Measurements from ENCODE around the gene RNF144B. TPM values are rescaled to one million over a fixed set of nuclear protein-coding genes. Genes with fewer than 3 reads are reported as not detected.

RNF144B gene
- total RNA-seq, 1 experiment from 2014 or later = 0.20 TPM

DNA sequence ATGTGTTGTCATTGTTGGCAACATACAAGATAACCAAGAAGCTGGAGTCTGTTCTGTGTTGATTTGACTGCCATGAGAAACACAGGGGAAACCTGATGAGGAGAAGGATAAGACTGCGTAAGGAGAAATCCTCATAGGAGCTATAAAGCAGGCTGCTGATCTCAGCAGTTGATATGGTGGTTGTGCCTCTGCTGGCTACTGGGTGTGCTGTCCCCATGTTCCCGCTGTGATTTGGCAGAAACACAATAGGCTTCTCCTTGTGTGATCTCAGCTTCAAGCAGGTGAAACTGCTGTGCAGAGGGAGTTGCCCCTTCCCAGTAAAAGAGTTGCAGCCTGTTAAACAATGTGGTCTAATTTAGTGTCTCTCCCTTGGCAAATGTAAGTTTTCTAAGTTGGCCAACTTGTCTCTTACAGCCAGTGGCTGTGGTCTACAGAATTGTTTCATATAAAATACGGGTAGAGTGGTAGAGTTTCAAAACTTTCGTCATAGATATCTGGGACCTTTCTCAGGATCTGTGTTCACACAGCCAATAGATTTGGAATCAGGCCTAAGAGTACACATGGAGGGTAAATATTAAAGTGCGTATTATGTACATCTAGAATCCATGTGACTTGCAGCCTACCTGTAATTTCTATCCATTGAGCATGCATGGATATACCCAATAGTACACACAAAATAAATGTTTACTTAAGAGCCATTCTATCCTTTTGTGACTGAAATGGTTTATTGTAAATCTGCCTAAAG lies 78.4 kb downstream of the RNF144B start:
- Histone ChIP-seq H3K36me3 (no peaks in the 10 kb centered on the region), H3K27ac (no peak overlapping the region), H3K9me3 (replicated peaks) (no peaks in the 10 kb centered on the region), H3K4me1 (no peaks in the 10 kb centered on the region), H3K27me3 (no peaks in the 10 kb centered on the region), H3K4me3 (no peak overlapping the region)
- no peak for DNase-seq

- no peaks in the 10 kb centered on the region for H3K9me3 ChIP-seq (replicated peaks)
These were observed 80.8 kb downstream of the RNF144B start for GRCh38 chr6:18467741-18468502.

DNA sequence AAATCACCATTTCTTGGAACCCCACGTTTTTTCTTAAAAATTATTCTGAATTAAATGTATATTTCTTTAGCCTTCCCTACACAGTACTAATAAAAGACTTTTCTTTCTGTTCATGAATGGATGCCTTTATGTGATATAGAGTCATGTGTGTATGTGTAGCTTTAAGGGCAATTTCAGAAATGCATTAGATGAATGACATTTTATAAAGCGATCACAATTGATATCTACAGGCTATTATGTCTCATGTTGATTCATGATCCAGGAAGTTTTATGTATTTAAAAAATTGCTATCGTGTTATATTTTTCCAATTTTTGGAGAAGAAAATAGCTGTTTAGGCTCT lies 81.3 kb downstream of the RNF144B start:
- Histone ChIP-seq H3K4me3 (no peak overlapping the region), H3K27me3 (no peaks in the 10 kb centered on the region), H3K27ac (no peak overlapping the region), H3K4me1 (no peaks in the 10 kb centered on the region), H3K9me3 (replicated peaks) (no peaks in the 10 kb centered on the region), H3K36me3 (no peaks in the 10 kb centered on the region)
- no peak for DNase-seq

More at GRCh38 chr6:18467741-18468502, 80.8 kb downstream of the RNF144B start:
- Histone ChIP-seq H3K36me3 (no peaks in the 10 kb centered on the region), H3K4me1 (no peaks in the 10 kb centered on the region), H3K27me3 (no peaks in the 10 kb centered on the region), H3K27ac (no peak overlapping the region), H3K4me3 (no peak overlapping the region)
- no peak for DNase-seq

DNA sequence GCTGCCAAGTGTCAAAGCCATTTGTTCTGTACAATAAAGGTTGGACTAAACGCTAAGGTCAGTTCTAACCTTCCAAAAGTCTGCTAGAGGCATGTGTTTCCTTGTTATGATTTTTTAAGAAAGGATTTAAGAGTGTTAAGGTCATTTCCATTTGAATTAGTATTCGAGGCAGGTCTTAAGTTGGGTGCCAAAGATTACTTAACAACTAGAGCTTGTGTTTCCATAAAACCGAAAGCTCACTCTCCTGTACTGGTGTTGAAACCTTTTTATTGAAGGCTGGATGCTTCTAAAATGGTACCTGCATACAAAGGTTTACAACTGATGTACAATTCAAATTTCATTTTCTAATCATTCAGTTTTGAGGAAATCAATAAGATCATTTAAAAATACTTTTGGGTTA lies 82.4 kb downstream of the RNF144B start:
- DNase-seq = no peak
- H3K27me3 ChIP-seq = no peaks in the 10 kb centered on the region
- H3K4me1 ChIP-seq = no peaks in the 10 kb centered on the region
- H3K4me3 ChIP-seq = no peak overlapping the region
- H3K36me3 ChIP-seq = no peaks in the 10 kb centered on the region
- H3K9me3 ChIP-seq (replicated peaks) = no peaks in the 10 kb centered on the region
- no peak overlapping the region for H3K27ac ChIP-seq

GRCh38 chr6:18471232-18471964 lies 84.2 kb downstream of the RNF144B start:
- Histone ChIP-seq H3K36me3 (no peaks in the 10 kb centered on the region), H3K27ac (no peak overlapping the region), H3K9me3 (replicated peaks) (no peaks in the 10 kb centered on the region), H3K4me3 (no peak overlapping the region), H3K27me3 (no peaks in the 10 kb centered on the region), H3K4me1 (no peaks in the 10 kb centered on the region)
- DNase-seq = no peak

DNA sequence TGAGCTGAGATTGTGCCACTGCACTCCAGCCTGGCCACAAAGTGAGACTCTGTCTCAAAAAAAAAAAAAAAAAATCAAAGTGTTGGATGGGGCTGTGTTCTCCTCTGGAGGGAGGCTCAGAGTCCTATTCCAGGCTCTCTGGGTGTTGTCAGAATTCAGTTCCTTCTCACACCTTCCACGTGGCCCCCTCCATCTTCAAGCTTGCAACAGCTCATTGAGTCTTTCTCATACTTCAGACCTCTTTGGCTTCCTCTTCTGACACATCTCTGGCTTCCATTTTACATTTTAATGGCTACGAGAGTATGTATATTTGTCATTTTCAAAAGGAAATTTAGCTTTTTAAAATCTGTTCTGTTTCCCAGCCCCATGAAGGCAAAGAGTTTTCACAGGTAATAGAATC lies 85.8 kb downstream of the RNF144B start:
- Histone ChIP-seq H3K27me3 (no peaks in the 10 kb centered on the region), H3K36me3 (no peaks in the 10 kb centered on the region), H3K4me1 (no peaks in the 10 kb centered on the region), H3K27ac (no peak overlapping the region), H3K4me3 (no peak overlapping the region), H3K9me3 (replicated peaks) (no peaks in the 10 kb centered on the region)
- DNase-seq = no peak

DNA sequence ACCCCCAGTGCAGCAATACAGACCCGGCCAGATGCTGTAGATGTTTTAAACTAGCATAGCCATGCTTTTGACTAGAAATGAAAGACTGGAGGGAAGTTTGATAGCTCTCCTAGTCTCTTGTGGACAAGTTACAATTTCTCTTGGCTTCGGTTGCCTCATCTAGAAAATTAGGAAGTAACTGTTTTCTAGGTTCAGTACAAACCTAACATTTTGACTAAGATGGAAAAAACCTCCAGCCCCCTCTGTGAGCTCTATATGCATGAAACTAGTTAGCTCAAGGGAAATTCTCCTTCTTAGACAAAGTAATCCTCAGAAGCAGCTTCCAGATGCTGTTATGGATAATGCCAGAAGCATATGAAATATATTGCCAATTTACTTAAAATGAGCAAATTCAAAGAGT lies 86.6 kb downstream of the RNF144B start:
- Histone ChIP-seq H3K4me1 (no peaks in the 10 kb centered on the region), H3K27ac (no peak overlapping the region), H3K4me3 (no peak overlapping the region), H3K36me3 (no peaks in the 10 kb centered on the region), H3K27me3 (no peaks in the 10 kb centered on the region), H3K9me3 (replicated peaks) (no peaks in the 10 kb centered on the region)
- DNase-seq = no peak

DNA sequence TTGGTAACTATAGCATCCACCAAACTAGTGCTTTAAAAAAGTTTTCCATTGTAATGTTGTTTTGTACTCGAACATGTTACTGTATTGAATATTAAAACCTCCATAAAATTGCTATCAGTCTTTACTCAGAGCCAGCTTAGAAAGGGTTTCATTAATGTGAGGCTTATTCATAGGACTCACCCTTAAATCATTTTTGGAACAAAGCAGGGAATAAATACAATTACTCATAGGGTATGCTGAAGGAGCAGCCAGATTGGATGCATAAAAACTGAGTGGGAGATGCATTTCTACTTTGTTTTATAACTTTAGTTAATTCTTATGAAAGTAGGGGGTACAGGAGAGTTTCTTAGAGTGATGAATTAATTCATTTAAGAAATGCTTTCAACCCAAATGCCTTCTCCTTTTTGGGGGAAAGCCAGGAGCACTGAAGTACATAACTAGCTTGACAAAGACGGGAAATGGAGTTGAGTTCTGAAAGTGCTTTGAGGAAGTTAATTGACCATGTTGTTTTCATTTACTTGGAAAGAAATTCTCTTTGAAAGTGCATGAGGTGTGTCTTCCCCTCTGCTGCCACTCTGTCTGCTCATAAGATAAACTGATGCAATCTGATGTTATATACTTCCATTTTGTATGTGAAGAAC lies 90.3 kb downstream of the RNF144B start:
- no peaks in the 10 kb centered on the region for H3K9me3 ChIP-seq (replicated peaks)
- H3K4me1 ChIP-seq = no peaks in the 10 kb centered on the region
- H3K27ac ChIP-seq = no peak overlapping the region
- H3K4me3 ChIP-seq = no peak overlapping the region
- DNase-seq = no peak
- H3K36me3 ChIP-seq = no peaks in the 10 kb centered on the region
- no peaks in the 10 kb centered on the region for H3K27me3 ChIP-seq

- Histone ChIP-seq H3K9me3 (replicated peaks) (no peaks in the 10 kb centered on the region), H3K27ac (no peak overlapping the region), H3K36me3 (no peaks in the 10 kb centered on the region), H3K4me3 (no peak overlapping the region), H3K4me1 (no peaks in the 10 kb centered on the region), H3K27me3 (no peaks in the 10 kb centered on the region)
- DNase-seq = no peak
These were observed 91.5 kb downstream of the RNF144B start for GRCh38 chr6:18478610-18479009.

DNA sequence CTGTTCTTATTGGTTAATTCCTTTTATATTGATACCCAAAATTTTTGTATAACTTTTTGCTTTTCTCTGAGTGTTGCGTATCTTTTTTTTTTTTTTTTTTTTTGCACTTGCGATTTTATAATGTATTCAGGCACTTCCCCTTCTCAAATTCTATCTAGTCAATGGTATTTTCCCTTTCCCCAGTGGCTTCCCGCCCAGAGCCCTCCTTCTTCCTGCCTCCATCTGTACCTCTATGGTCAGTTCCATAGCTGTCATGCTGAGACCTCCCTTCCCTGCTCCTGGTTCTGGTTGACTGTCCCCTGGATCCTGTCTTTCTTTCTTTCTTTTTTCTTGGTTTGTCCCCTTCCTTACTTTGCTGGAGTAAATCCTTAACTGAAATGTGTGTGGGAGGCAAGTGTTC lies 94.7 kb downstream of the RNF144B start:
- no peak overlapping the region for H3K27ac ChIP-seq
- no peak for DNase-seq
- H3K9me3 ChIP-seq (replicated peaks) = no peaks in the 10 kb centered on the region
- H3K4me1 ChIP-seq = no peaks in the 10 kb centered on the region
- no peak overlapping the region for H3K4me3 ChIP-seq
- no peaks in the 10 kb centered on the region for H3K27me3 ChIP-seq
- H3K36me3 ChIP-seq = no peaks in the 10 kb centered on the region

DNA sequence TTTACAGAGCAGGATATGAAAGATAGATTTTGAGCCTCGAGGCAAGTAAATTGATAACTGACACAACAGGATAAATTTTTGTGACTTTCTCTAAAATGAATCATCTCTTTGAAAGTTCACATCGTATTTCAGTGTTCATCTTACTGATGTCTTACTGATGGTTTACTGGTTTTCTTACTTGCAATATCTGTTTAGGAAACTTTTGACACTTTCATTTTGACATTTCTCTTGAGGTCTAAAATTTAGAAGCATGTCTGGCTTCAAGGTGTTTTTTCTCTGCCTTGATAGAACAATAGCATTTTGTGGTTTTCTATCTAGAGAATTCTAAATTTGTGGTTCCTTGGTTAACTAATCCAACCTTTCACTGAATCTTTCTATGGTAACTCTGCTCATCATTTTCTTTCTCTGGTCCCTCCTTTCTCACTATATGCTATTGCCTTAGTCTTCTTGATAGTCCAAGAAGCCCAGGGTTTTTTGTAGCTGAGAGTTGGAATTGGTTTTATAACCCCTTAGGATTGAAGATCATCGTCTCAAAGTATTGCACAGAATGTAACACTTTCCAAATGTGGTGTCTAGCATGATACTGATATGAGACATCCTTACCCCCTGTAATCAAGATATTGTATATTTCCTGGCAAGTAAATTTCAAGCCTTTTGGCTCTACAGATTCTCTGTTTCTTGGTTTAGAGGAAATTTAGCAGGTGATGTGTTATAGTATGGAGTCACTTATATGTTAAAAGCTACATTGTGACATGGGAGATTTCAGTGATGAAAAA lies 98.7 kb downstream of the RNF144B start:
- H3K9me3 ChIP-seq (replicated peaks) = no peaks in the 10 kb centered on the region
- H3K27ac ChIP-seq = no peak overlapping the region
- H3K4me1 ChIP-seq = peaks cover 4% of the 10 kb centered on the region; the same call in 1 of the 2 replicates
- H3K27me3 ChIP-seq = no peaks in the 10 kb centered on the region
- DNase-seq = no peak
- no peak overlapping the region for H3K4me3 ChIP-seq
- H3K36me3 ChIP-seq = no peaks in the 10 kb centered on the region

DNA sequence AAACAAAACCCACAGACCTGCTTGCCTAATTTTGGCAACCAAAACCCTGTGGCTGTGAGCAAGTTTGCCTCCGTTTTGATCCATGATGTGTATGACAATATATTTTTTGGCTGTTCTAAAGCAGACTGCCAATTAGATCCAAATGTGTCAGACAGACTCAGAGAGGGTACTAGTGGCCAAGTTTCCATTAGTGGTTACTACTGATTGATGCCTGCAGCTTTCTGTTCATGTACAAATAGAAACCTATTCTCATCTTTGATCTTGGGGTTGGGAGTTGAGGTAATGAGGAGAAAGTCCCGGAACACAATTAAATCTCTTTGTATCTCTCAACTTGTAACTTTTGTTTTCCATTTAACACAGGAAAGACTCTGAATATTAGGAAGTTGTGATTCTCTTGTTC lies 100.9 kb downstream of the RNF144B start:
- Histone ChIP-seq H3K9me3 (replicated peaks) (no peaks in the 10 kb centered on the region), H3K27ac (no peak overlapping the region), H3K27me3 (no peaks in the 10 kb centered on the region), H3K4me1 (peaks cover 4% of the 10 kb centered on the region; the same call in 1 of the 2 replicates), H3K36me3 (no peaks in the 10 kb centered on the region), H3K4me3 (no peak overlapping the region)
- DNase-seq = no peak

- H3K4me3 ChIP-seq = no peak overlapping the region
- peaks cover 4% of the 10 kb centered on the region; the same call in 1 of the 2 replicates for H3K4me1 ChIP-seq
- H3K9me3 ChIP-seq (replicated peaks) = no peaks in the 10 kb centered on the region
- H3K27me3 ChIP-seq = no peaks in the 10 kb centered on the region
- DNase-seq = peak in 1 of 2 experiments; percentile 27
- H3K36me3 ChIP-seq = no peaks in the 10 kb centered on the region
- H3K27ac ChIP-seq = no peak overlapping the region
These were observed 101.5 kb downstream of the RNF144B start for GRCh38 chr6:18488526-18489270.

- Histone ChIP-seq H3K27ac (no peak overlapping the region), H3K4me3 (no peak overlapping the region), H3K4me1 (peaks cover 4% of the 10 kb centered on the region; the same call in 1 of the 2 replicates), H3K27me3 (no peaks in the 10 kb centered on the region), H3K36me3 (no peaks in the 10 kb centered on the region), H3K9me3 (replicated peaks) (no peaks in the 10 kb centered on the region)
- no peak for DNase-seq
These were observed 102.2 kb downstream of the RNF144B start for GRCh38 chr6:18489335-18489734.
